Activated CD8-positive, alpha-beta memory T cell treated with anti-CD3 and anti-CD28 coated beads for 4 hours (primary cell): Measurements from ENCODE around the gene MACROD2.

ENCODE experiments used
- DNase-seq, 2 donors: peaks; one replicate each; pipeline ENCODE4 v3.0.0-alpha.2; 2020; ENCODE audit warnings: low read depth in 2 of 2

The MACROD2 gene

DNA sequence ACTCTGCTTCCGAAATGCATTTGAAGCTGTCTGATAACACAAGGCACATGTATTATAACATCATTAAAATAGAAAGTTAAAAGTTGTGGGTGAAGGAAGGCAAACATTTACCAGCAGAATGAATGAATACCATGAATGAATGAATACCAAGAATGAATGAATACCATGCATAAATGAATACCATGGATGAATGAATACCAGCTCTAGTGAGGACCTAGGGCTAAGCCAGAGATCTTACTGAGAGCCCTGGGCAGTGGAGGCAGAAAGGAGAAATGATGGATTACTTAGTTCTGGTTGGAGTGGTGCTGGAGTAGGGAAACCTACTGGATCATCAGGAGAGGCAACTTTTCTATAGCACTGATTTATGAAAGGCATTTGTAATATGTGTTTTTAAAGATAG lies 1579.9 kb downstream of the MACROD2 start:
- DNase-seq: no peak

GRCh38 chr20:15576411-15576810 lies 1581.1 kb downstream of the MACROD2 start:
- DNase-seq: no peak

GRCh38 chr20:15578113-15578512 lies 1582.8 kb downstream of the MACROD2 start:
- no peak for DNase-seq

- DNase-seq: no peak
Measured at GRCh38 chr20:15579688-15580087, 1584.4 kb downstream of the MACROD2 start.

GRCh38 chr20:15582146-15582760 lies 1586.9 kb downstream of the MACROD2 start:
- DNase-seq: no peak

DNA sequence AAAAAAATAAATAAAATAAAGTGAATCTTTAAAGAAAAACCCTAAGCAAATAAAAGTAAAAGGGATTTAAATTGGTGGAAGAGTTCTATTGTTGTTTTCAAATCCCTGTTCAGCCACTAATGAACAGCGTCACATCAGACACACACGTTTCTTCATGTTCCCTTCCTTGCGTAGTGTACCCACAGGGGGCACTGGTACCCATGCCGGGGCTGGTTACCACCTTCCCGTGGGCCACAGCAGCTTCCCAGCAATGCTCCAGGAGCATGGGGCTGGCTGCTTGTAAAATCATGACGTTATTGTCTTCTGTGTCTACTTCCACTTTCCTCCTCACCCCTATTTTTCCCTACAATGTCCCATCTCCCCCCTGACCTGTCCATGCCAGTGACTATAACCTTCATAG lies 1589.2 kb downstream of the MACROD2 start:
- no peak for DNase-seq

DNA sequence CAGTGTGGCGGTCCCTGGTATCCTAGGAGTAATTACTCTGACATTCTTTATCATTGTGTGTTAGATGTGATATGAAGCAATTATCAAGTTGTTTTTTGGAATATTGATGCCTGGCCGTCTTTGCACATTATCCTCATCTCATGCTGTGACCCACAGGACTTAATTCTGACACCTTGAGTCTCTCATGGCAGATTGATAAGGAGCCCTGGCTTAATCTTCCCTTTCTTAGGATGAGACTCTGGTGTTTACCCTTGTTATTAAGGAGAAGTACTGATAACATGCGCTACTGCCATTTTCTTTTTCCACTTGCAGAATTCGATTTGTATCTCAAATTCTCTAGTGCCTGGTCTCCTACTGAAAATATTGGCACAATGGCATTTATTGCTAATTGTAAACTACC lies 1597.8 kb downstream of the MACROD2 start:
- DNase-seq: no peak

DNA sequence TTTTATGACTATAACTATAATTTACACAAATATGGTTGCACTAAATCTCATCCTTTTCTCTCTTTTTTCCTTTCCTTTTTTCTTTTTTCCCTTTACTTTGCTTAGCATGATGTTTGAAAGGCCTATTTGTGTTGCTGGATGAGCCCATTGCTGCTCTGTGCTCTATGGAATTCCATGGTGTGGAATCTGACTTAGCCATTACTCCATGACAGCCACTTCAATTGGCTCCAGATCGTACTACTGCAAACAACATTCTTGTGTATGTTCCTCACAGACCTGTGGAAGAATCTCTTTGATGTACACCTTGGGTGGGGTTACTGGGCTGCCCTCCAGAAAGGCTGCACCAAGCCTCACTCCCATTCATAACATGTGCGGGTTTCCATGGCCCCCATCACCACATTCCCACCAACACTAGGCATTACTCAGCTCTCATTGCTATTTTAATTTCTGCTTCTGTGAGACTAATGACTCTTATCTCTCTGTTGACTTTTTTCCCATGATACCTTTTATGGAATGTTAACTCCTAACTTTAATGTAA lies 1598.9 kb downstream of the MACROD2 start:
- DNase-seq: no peak

DNA sequence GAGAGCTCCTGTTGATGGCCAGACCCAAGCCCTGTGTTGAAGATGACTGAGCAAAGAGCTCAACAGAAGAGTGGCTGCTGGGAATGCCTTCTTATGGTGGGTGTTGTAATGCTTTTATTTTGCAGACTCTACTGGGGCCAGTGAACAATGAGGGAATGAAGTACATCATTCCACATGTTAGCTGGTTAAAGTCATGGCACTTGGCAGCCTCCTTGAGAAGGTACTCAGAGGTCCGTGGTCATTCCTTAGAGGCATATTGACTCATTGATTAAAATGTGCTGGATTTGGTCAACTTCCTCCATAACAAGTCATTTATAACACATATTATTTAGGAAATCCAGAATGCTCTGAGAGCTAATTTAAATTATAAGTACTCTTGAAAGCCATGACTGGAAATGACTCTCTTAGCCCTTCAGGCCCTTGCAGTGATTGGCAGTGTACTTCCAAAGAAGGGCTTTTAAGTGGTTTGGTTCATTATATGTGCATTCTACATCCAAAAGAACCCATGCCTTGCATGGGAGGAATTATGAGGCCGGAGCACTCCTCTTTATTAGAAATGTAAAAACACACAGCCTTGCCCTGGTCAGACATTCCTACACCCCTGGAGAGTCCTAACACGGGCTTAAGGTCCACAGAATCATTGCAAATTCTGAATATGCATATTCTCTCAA lies 1601.0 kb downstream of the MACROD2 start:
- DNase-seq: no peak

DNA sequence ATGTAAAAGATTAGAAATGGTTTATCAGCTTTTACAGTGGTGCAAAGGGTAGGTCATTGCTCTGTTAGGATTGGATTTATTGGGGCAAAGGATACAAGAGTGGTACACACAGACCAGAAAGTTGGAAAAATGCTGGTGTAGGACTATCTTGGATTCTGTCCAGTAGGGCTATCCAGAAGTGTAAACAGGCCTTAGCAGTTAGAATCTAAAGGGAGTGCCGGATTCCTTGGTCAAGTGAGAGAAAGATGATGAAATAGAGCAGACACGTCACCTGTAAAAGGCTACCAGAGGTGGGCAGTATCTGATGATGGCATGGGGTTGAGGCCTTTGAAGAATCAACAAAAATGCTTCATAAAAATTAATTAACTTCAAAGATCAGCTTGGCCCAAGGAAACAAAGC lies 1602.0 kb downstream of the MACROD2 start:
- DNase-seq: no peak

- no peak for DNase-seq
Measured at GRCh38 chr20:15599961-15600360, 1604.6 kb downstream of the MACROD2 start.

DNA sequence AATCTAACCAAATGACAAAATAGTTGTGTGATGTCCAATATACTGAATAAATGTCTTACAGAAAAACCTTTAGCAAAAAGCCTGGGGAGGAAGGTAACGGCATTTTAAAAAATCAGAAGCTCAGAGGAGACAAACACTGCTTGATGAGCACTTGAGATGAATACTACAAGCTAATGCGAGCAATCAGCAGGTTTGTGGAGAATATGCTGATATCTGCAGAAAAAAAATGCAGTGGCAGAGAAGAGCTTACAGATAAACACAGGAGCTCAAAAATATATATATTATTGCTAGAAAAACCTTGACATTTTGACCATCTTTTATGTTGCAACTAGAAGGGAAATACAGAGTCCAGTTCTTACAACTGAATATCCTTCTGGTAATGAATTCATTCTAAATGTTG lies 1605.2 kb downstream of the MACROD2 start:
- DNase-seq: no peak

DNA sequence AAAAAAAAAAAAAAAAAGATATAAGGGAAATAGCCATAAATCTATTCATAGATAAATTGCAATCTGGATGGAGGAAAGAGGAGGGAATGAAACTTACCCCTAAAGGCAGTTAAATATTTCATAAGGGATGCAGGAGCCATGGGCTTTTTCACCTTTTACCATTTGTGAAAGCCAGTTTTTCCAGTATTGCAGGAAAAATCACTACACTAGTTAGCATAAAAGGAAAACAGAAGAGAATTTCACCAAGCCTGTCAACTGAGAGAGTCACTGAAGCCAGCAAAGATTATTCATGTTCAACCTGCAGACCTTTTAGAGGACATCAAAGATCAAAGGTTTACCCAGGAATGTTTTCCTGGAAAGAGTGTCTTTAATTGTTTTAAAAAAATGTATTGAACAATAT lies 1608.2 kb downstream of the MACROD2 start:
- no peak for DNase-seq

- no peak for DNase-seq
Measured at GRCh38 chr20:15603978-15604805, 1608.9 kb downstream of the MACROD2 start.

DNA sequence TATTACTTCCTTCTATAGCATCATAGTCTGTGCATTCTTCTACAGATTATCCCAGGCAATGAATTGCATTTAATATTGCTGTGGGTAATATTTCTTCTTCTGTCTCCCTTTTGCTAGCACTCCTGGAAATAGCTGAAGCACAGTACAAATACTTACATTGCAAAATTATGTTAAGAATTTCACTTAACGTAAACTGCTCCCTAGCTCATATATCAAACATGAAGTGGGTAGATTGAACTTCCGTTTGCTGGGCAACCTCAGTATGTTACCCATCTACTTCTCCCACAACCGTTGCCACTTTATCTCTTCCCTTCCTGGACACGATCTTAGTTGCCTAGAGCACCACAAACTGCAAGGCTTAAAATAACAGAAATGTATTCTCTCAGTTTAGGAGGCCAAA lies 1614.6 kb downstream of the MACROD2 start:
- DNase-seq: no peak

DNA sequence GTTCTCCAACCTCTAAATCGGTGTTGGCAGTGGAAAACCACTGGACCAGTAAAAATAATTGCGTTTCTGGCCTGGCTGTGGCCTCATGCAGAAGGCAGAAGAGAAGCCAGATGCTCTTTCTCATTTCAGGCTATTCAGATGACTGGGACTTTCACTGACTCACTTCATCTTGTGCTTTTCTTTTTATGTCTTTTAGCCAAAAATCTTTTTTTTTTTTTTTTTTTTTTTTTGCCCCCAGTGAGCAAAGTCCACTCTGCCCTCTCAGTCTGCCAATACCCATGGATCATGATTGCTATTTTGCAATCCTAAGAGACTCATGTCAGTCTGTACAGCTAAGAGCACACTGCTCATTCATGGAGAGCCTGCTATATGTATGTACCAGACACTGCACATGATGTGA lies 1615.5 kb downstream of the MACROD2 start:
- DNase-seq: no peak

- no peak for DNase-seq
Measured at GRCh38 chr20:15611541-15611940, 1616.2 kb downstream of the MACROD2 start.

GRCh38 chr20:15612198-15612597 lies 1616.9 kb downstream of the MACROD2 start:
- DNase-seq: no peak

GRCh38 chr20:15612769-15613168 lies 1617.5 kb downstream of the MACROD2 start:
- no peak for DNase-seq

DNA sequence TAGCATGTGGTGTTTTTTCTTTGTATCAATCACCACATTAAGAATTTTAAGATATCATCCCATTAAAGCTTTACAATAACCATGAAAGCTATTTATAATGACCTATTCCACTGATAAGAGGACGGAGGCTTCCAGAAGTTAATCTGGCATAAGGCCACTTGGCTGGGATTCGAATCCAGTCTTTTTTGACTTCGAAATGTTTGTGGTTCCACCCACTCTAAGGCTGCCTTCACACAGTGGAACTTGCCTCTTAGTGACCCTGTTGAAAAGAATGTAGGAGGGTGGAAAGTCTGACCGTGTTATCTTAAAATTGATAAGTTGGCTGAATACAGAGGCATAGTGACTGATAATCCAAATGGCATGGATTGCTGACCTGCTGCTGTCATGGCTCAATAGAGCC lies 1618.2 kb downstream of the MACROD2 start:
- DNase-seq: no peak

DNA sequence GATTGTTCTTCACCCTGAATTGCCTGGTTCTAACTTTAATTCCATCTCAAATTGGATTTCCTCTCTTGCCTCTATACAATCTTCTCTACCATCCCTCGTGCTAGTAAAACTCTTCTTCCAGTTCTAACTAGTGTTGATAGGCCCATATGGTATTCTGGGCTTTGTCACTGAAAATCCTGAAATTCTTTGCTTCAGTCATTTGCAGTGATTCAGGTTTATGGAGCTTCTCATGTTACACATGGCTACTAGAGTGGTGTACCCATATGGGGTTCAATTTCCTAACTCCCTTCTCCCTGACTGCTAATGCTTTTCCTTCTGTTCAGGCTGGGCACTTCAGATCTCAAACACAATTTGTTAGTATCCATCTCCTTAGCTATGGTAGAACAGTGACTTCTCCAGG lies 1621.3 kb downstream of the MACROD2 start:
- DNase-seq: no peak

DNA sequence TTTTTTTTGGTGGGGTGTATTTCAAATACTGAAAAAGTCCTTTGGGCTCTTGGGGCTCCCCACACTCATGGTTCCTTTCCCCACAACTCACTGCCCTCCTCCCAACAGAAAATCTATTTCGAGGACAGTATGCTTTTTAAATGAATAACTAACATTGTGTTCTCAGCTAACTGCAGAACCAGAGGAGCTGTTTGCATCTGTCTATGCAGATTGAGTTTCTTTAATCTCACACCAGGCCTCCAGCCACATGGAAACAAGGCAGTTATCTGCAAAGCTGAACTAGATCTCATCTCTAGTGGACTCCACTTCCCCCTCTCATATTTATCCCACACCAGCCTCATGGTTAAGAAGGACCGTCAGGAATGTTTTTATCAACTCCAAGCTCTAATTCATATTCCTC lies 1622.8 kb downstream of the MACROD2 start:
- DNase-seq: no peak

DNA sequence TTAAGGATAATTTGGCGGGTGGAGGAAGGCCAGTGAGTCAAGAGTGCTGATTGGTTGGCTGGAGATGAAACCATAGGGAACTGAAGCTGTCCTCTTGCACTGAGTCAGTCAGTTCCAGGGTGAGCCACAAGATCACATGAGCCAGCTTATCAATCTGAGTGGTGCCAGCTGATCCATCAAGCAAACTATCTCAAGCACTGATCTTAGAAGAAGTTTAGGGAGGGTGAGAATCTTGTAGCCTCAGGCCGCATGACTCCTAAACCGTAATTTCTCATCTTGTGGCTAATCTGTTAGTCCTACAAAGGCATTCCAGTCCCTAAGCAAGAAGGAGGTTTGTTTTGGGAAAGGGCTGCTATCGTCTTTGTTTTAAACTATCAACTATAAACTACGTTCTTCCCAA lies 1623.6 kb downstream of the MACROD2 start:
- DNase-seq: no peak
